Testis (tissue), 3 donors: Measurements from ENCODE around the gene QDPR. TPM values are rescaled to one million over a fixed set of nuclear protein-coding genes. Genes with fewer than 3 reads are reported as not detected.
"Not testable (repeated sequence)": the region's sequence is repeated elsewhere in the genome, so short reads cannot be mapped to it uniquely, and the experiment has no call there.

Experiments used
- DNase-seq: peaks from one replicate; pipeline ENCODE4 v3.0.0-alpha.2; 2019
- H3K27ac ChIP-seq, 2 donors: fragments of 200-600 bp; sonication (generic); one replicate each; pipeline ENCODE4 v1.5.1; 2019
- H3K27me3 ChIP-seq: fragments of 200-600 bp; sonication (generic); one replicate; pipeline ENCODE4 v1.5.1; 2019
- H3K36me3 ChIP-seq: fragments of 200-600 bp; sonication (generic); one replicate; pipeline ENCODE4 v1.5.1; 2017; ENCODE audit warnings: low read depth; ENCODE audit errors: missing control alignments
- H3K4me1 ChIP-seq: fragments of 200-600 bp; sonication (generic); one replicate; pipeline ENCODE4 v1.5.1; 2019
- H3K4me3 ChIP-seq, 2 donors: fragments of 200-600 bp; sonication (generic); one replicate each; pipeline ENCODE4 v1.5.1; 2017 to 2019
- H3K9me3 ChIP-seq: fragments of 200-600 bp; sonication (generic); one replicate; pipeline ENCODE4 v1.5.1; 2017
- CTCF ChIP-seq, 3 experiments: fragments of 450-650 bp in 2 of 3; fragments of 200-600 bp in 1 of 3; sonication (generic) in 1 of 3; IDR thresholded peaks; one replicate each; pipeline ENCODE4 v1.5.1; 2016 to 2019; ENCODE audit warnings: antibody characterized with exemption in 3 of 3, mild to moderate bottlenecking in 2 of 3, moderate library complexity in 1 of 3
- POLR2A ChIP-seq: fragments of 450-650 bp; IDR thresholded peaks from one replicate; pipeline ENCODE4 v1.6.1; 2017; ENCODE audit warnings: antibody characterized with exemption, mild to moderate bottlenecking, moderate library complexity
- WGBS, 2 donors: methylation state at CpG; one replicate each; pipeline ENCODE4 v1.1.5; 2018; 5-methylcytosine and 5-hydroxymethylcytosine counted together
- intact Hi-C: fragments of 100-400 bp; cut with DNase I; formaldehyde crosslinking; loops from one replicate; pipeline ENCODE4 v1.15.1; 2023; ENCODE audit warnings: low total_unique reads
- polyA plus RNA-seq: library from polyadenylated mRNA; stranded (reverse); fragments of 350-450 nt; fragmentation: Illumina TruSeq; extraction: RNeasy Lipid Tissue Mini Kit (QIAGEN cat#74804); gene quantifications from one replicate; pipeline ENCODE4 v1.2.3, GENCODE V29; 2014; ENCODE audit warnings: low read depth, low replicate concordance; ENCODE audit not compliant: insufficient read depth
- total RNA-seq, 2 donors: library from RNA; depleted of rRNA; stranded (reverse); fragments of >200 nt; gene quantifications; one replicate each; pipeline ENCODE4 v1.2.3, GENCODE V29; 2016

QDPR gene
- total and polyA plus RNA-seq, 3 donors from 2014 or later, result 15.9 to 31.7 (median 20.7) TPM

DNA sequence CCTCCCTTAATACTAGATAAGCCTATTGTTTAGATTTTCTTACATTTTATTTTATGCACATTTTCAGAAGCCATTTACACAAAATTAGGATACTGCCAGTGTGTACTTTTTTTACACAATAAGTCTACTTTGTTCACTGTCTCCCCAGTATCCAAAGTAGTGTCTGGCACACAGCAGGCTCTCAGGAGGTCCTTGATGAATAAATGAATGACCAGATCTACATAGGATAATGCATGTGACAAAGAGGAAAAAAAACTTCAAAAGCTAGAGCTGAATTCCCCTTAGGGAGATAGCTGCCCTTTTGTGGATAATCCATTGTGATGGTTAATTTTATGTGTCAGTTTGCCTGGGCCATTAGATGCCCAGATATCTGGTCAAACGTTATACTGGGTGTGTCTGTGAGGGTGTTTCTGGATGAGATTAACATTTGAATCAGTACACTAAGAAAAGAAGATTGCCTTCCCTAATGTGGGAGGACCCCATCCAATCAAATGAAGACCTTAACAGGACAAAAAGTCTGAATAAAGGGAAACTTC lies 61.6 kb downstream of the QDPR start:
- no peak for DNase-seq
- no peak for TF ChIP-seq CTCF (IDR thresholded peaks at IDR 0.05)
- TF ChIP-seq POLR2A, result no peak
- WGBS, 2 donors, result 42 to 53% methylated on average over 1 of the region's 1 CpG
- no peaks in the 10 kb centered on the region for H3K27me3 ChIP-seq
- H3K27ac ChIP-seq, result no peak overlapping the region
- intact Hi-C loops, result no loop called here
- no peak overlapping the region for H3K4me3 ChIP-seq
- H3K9me3 ChIP-seq, result no peaks in the 10 kb centered on the region
- no peaks in the 10 kb centered on the region for H3K36me3 ChIP-seq
- no peaks in the 10 kb centered on the region for H3K4me1 ChIP-seq

DNA sequence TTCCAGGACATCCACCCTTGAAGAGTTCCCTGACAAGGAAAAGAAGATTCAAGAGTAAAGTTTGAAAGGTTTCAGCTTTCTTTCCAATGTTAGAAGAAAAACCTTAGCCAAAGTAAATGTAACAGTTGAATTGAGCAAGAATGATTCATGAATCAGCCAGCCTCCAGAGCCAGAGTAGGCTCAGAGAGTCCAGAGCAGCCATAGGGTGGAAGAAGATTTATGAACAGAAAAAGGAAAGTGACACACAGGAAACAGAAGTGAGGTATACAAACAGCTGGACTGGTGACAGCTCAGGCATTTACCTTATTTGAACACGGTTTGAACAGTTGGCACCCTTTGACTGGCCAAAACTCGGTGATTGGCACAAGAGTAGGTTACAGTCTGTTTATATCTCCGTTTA lies 63.2 kb downstream of the QDPR start:
- Histone ChIP-seq H3K36me3 (no peaks in the 10 kb centered on the region), H3K9me3 (no peaks in the 10 kb centered on the region), H3K4me3 (no peak overlapping the region), H3K4me1 (no peaks in the 10 kb centered on the region), H3K27me3 (no peaks in the 10 kb centered on the region), H3K27ac (no peak overlapping the region)
- no peak for DNase-seq
- 71 to 74% methylated on average over 3 of the region's 3 CpGs for whole genome bisulfite sequencing, 2 donors
- intact Hi-C loops, result loop anchor here (10.0 kb wide), 1 partner anchor 104 kb away; no protein-coding TSS in a partner anchor
- TF ChIP-seq CTCF (IDR thresholded peaks at IDR 0.05), result no peak
- TF ChIP-seq POLR2A, result no peak

GRCh38 chr4:17447675-17448298 lies 64.1 kb downstream of the QDPR start:
- Histone ChIP-seq H3K4me1 (no peaks in the 10 kb centered on the region), H3K27me3 (no peaks in the 10 kb centered on the region), H3K27ac (no peak overlapping the region), H3K9me3 (no peaks in the 10 kb centered on the region), H3K36me3 (no peaks in the 10 kb centered on the region), H3K4me3 (no peak overlapping the region)
- DNase-seq, result peak; percentile 63
- TF ChIP-seq CTCF (IDR thresholded peaks at IDR 0.05) (peak in 2 of 3 experiments; percentile 34 to 53), POLR2A (no peak)
- intact Hi-C loops, result loop anchor here (10.0 kb wide), 1 partner anchor 103 kb away; no protein-coding TSS in a partner anchor

- H3K27me3 ChIP-seq, result no peaks in the 10 kb centered on the region
- no peak for DNase-seq
- H3K36me3 ChIP-seq, result no peaks in the 10 kb centered on the region
- no peaks in the 10 kb centered on the region for H3K4me1 ChIP-seq
- H3K4me3 ChIP-seq, result no peak overlapping the region
- no peak overlapping the region for H3K27ac ChIP-seq
- 78 to 88% methylated on average over 5 of the region's 5 CpGs for WGBS, 2 donors
- TF ChIP-seq CTCF (IDR thresholded peaks at IDR 0.05) (no peak), POLR2A (no peak)
- H3K9me3 ChIP-seq, result no peaks in the 10 kb centered on the region
- intact Hi-C loops, result loop anchor here (10.0 kb wide), 1 partner anchor 102 kb away; no protein-coding TSS in a partner anchor
These were observed 64.8 kb downstream of the QDPR start for GRCh38 chr4:17447056-17447455.

DNA sequence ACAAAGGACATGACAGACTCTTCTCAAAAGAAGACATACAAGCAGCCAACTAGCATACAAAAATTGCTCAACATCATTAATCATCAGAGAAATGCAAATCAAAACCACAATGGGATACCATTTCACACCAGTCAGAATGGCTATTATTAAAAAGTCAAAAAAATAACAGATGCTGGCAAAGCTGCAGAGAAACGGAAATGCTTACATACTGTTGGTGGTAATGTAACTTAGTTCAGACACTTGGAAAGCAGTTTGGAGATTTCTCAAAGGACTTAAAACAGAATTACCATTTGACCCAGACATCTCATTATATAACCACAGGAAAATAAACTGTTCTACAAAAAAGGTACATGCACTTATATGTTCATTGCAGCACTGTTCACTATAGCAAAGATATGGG lies 69.4 kb downstream of the QDPR start:
- not testable (repeated sequence) for H3K27me3 ChIP-seq, H3K27ac ChIP-seq, H3K36me3 ChIP-seq, H3K4me3 ChIP-seq, DNase-seq, H3K9me3 ChIP-seq, H3K4me1 ChIP-seq
- WGBS, 2 donors, result 74 to 89% methylated on average over 1 of the region's 1 CpG
- intact Hi-C loops, result loop anchor here (10.0 kb wide), 1 partner anchor 98 kb away; no protein-coding TSS in a partner anchor
